A549 (cell line): ENCODE results near the gene AP3D1. TPM values are rescaled to one million over a fixed set of nuclear protein-coding genes. Genes with fewer than 3 reads are reported as not detected.
"Not testable (repeated sequence)": the region's sequence is repeated elsewhere in the genome, so short reads cannot be mapped to it uniquely, and the experiment has no call there.

Source experiments
- ATAC-seq, 2 experiments: fragments of 200-7000 bp in 1 of 2; fragments of >200 bp in 1 of 2; cut with Nextera tagmentation in 1 of 2; cut with Tn5 transposase in 1 of 2; 3 replicates each; pipeline versions ENCODE4 v1.8.0 to v1.9.1; 2018 to 2020; ENCODE audit warnings: mild to moderate bottlenecking in 1 of 2, moderate library complexity in 1 of 2
- CTCF ChIA-PET: fragments of 300-600 bp; sonication (Branson Sonifier 250); formaldehyde crosslinking; extraction: SDS; loops from one replicate; lab custom pipeline; 2021; ENCODE audit warnings: antibody characterized with exemption, inconsistent platforms; lab: Yijun Ruan, JAX
- POLR2A ChIA-PET: fragments of 350-600 bp; formaldehyde crosslinking; extraction: SDS; loops from one replicate; lab custom pipeline; 2021; ENCODE audit warnings: antibody characterized with exemption, inconsistent platforms; lab: Yijun Ruan, JAX
- DNase-seq, 2 experiments: peaks; one replicate each; pipeline versions ENCODE4 v3.0.0 to v3.0.0-alpha.2; 2011 to 2016; ENCODE audit warnings: low read depth in 1 of 2, low spot score in 1 of 2
- FAIRE-seq: peaks from 2 replicates; lab custom pipeline; 2011; peaks lifted over from hg19 to GRCh38; lab: Jason Lieb, UNC
- H3K27ac ChIP-seq, 2 experiments: fragments of >200 bp; sonication (Bioruptor Twin); formaldehyde crosslinking; 3 replicates each; pipeline ENCODE4 v1.5.1; 2016 to 2017
- H3K4me1 ChIP-seq: fragments of >200 bp; sonication (Bioruptor Twin); formaldehyde crosslinking; 3 replicates; pipeline ENCODE4 v1.6.1; 2016
- H3K4me2 ChIP-seq: fragments of >200 bp; sonication (Bioruptor Twin); formaldehyde crosslinking; 3 replicates; pipeline ENCODE4 v1.6.1; 2016
- H3K4me3 ChIP-seq: fragments of >200 bp; sonication (Bioruptor Twin); formaldehyde crosslinking; 3 replicates; pipeline ENCODE4 v1.5.1; 2016
- H3K9me3 ChIP-seq: fragments of >200 bp; sonication (Bioruptor Twin); formaldehyde crosslinking; 3 replicates; pipeline ENCODE4 v1.6.1; 2016
- CBX2 ChIP-seq: fragments of 200-600 bp; sonication (generic); IDR thresholded peaks from 2 replicates; pipeline ENCODE4 v1.6.1; 2016; ENCODE audit warnings: low read depth, mild to moderate bottlenecking, borderline replicate concordance
- CHD4 ChIP-seq: fragments of 200-600 bp; sonication (generic); IDR thresholded peaks from 2 replicates; pipeline ENCODE4 v1.6.1; 2016; ENCODE audit warnings: antibody characterized with exemption, mild to moderate bottlenecking, borderline replicate concordance
- ESRRA ChIP-seq: fragments of 150-350 bp; IDR thresholded peaks from 2 replicates; pipeline ENCODE4 v1.6.1; 2014; ENCODE audit warnings: mild to moderate bottlenecking, low read length, borderline replicate concordance
- HOXB13 ChIP-seq: fragments of 250-450 bp; sonication (Bioruptor Pico); IDR thresholded peaks from 2 replicates; pipeline ENCODE4 v1.5.0; 2020; ENCODE audit warnings: low read depth, mild to moderate bottlenecking, moderate library complexity
- KDM1A ChIP-seq: fragments of 200-600 bp; sonication (generic); IDR thresholded peaks from 2 replicates; pipeline ENCODE4 v1.6.1; 2016; ENCODE audit warnings: low read depth, mild to moderate bottlenecking
- KDM5A ChIP-seq: fragments of 200-600 bp; sonication (generic); IDR thresholded peaks from 2 replicates; pipeline ENCODE4 v1.6.1; 2016; ENCODE audit warnings: antibody characterized with exemption, mild to moderate bottlenecking
- NPAS2 ChIP-seq: fragments of 250-450 bp; sonication (Bioruptor Pico); IDR thresholded peaks from 2 replicates; pipeline ENCODE4 v1.8.0; 2022; ENCODE audit warnings: mild to moderate bottlenecking, moderate library complexity, borderline replicate concordance
- NR3C1 ChIP-seq: fragments of >200 bp; sonication (Bioruptor Twin); formaldehyde crosslinking; IDR thresholded peaks from 3 replicates; pipeline ENCODE4 v1.6.1; 2017
- PBX3 ChIP-seq: IDR thresholded peaks from 2 replicates; pipeline ENCODE4 v1.6.1; 2012
- POLR2AphosphoS2 ChIP-seq: conservative IDR thresholded peaks from 2 replicates; pipeline ENCODE4 v1.6.1; 2012; ENCODE audit warnings: low read length, improper control_type of control experiment, inconsistent platforms
- RCOR1 ChIP-seq: fragments of 150-350 bp; IDR thresholded peaks from 2 replicates; pipeline ENCODE4 v1.6.1; 2014; ENCODE audit warnings: antibody characterized with exemption, low read length, low read depth
- SMC3 ChIP-seq: fragments of >200 bp; sonication (Bioruptor Twin); formaldehyde crosslinking; IDR thresholded peaks from 3 replicates; pipeline ENCODE4 v1.6.1; 2018; ENCODE audit warnings: inconsistent platforms
- SREBF2 ChIP-seq: fragments of 450-650 bp; IDR thresholded peaks from 2 replicates; pipeline ENCODE4 v1.6.1; 2014; ENCODE audit warnings: mild to moderate bottlenecking, moderate library complexity
- ZNF302 ChIP-seq: fragments of 250-450 bp; sonication (Bioruptor Pico); IDR thresholded peaks from 2 replicates; pipeline ENCODE4 v1.9.0; 2021; ENCODE audit warnings: inconsistent platforms, mild to moderate bottlenecking, moderate library complexity
- WGBS: methylation state at CpG from one replicate; pipeline ENCODE4 v1.1.6; 2017; ENCODE audit errors: missing lambda C conversion rate; 5-methylcytosine and 5-hydroxymethylcytosine counted together
- polyA plus RNA-seq, 4 experiments: library from polyadenylated mRNA; depleted of rRNA in 3 of 4; stranded (reverse); fragments of >200 nt; fragmentation: RNase III in 1 of 4; extraction: RNeasy Plus Mini Kit Qiagen cat#74134 plus additional on column Dnase treatment in 1 of 4; gene quantifications; 2 replicates in 3 of 4; 3 replicates in 1 of 4; pipeline ENCODE4 v1.2.3, GENCODE V29; 2011 to 2017
- TF ChIP-seq, protein P1 (sequence below): IDR thresholded peaks from 2 replicates; pipeline ENCODE4 v1.6.1; 2012
- TF ChIP-seq, protein P2 (sequence below): fragments of >200 bp; sonication (Bioruptor Twin); formaldehyde crosslinking; IDR thresholded peaks from 3 replicates; pipeline ENCODE4 v1.6.1; 2016
- TF ChIP-seq, protein P3 (sequence below): fragments of 250-450 bp; sonication (Bioruptor Pico); IDR thresholded peaks from 2 replicates; pipeline ENCODE4 v1.5.0; 2020; ENCODE audit warnings: low read depth, mild to moderate bottlenecking, moderate library complexity

Gene AP3D1
- polyA plus RNA-seq, 2 of the 4 experiments (the other 2 are of a cell fraction) = 44.4 to 66.9 TPM

DNA sequence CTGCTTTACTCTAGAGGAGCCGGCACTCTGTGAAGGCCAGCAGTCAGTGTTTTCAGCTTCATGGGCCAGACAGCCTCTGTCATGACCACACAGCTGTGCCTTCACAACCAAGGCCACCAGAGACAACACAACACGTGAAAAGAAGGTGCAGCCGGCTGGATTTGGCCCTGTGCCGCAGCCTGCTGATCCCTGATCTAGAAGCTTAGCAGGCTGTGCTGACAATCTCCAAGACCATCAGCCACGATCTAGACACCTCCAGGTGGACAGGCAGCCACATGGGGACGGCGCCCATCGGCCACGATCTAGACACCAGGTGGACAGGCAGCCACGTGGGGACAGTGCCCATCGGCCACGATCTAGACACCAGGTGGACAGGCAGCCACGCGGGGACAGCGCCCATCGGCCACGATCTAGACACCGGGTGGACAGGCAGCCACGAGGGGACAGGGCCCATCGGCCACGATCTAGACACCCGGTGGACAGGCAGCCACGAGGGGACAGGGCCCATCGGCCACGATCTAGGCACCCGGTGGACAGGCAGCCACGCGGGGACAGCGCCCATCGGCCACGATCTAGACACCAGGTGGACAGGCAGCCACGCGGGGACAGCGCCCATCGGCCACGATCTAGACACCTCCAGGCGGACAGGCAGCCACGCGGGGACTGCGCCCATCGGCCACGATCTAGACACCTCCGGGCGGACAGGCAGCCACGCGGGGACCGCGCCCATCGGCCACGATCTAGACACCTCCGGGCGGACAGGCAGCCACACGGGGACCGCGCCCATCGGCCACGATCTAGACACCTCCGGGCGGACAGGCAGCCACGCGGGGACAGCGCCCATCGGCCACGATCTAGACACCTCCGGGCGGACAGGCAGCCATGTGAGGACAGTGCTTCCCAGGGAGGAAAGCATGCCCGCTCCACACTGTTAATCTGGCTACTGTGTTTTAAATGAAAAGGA lies 20.1 kb downstream of the AP3D1 start:
- H3K9me3 ChIP-seq, FAIRE-seq, H3K27ac ChIP-seq, ATAC-seq, POLR2A ChIA-PET, H3K4me2 ChIP-seq, H3K4me1 ChIP-seq, DNase-seq, H3K4me3 ChIP-seq: not testable (repeated sequence)
- CTCF ChIA-PET = interaction anchor here (1.4 kb wide), 1 partner anchor 201 kb away, joined by 3 read pairs; no protein-coding TSS in a partner anchor
- 100% methylated on average over 6 of the region's 67 CpGs for WGBS

DNA sequence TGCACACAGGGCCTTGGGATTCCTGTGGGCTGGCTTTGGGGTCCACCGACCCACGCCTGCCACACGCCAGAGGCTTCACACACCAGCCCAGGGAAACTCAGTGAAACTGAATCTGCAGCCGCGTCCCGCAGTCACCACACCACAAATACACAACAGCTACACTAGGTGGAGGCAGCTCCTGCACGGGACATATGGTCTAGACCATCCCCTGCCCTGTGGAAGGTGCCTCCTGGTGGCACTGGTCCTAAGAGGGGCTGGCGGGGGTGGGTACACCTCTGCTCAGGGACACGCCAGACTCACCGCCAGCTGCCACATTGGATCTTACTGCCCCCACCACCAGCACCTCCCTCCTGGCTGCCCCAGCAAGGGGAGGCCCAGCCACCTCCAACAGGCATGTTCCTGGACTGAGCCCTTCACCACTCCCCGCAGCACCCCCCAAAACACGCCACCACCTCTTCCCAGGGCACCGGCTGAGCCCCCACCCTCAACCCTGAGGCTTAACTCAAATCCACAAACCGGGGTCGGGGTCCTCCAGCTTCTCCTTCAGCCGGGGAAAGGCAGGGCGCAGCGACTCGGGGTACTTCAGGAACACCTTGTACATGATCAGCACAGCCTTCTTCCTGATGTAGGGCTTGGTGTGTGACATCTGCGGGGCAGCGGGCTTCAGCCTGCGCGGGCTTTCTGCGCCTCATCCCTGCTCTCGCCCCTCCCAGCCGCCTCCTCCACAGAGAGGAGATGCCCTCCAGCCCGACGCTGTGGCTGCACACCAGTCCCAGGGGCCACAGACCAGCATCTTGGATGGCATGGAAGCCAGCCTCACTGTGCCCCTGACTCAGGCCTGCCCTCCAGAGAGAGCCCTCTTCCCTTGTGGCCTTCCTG lies 21.2 kb downstream of the AP3D1 start:
- no peak for ATAC-seq
- CTCF ChIA-PET = interaction anchor here (1.0 to 1.4 kb wide), 2 partner anchors 17 to 200 kb away, joined by 3 read pairs; no protein-coding TSS in a partner anchor
- Histone ChIP-seq H3K4me2 (no peak overlapping the region), H3K27ac (no peak overlapping the region), H3K9me3 (no peaks in the 10 kb centered on the region), H3K4me1 (no peaks in the 10 kb centered on the region), H3K4me3 (no peak overlapping the region)
- 97% methylated on average over 7 of the region's 28 CpGs for WGBS
- DNase-seq = no peak
- POLR2A ChIA-PET = no interaction called here
- no peak for FAIRE-seq
- TF ChIP-seq KDM5A = no peak
- TF ChIP-seq HOXB13 (CRISPR knock-in tag) = no peak
- TF ChIP-seq PBX3 = no peak
- no peak for TF ChIP-seq SREBF2
- TF ChIP-seq CHD4 = no peak
- no peak for TF ChIP-seq RCOR1
- no peak for TF ChIP-seq ESRRA
- no peak for TF ChIP-seq SMC3
- TF ChIP-seq ZNF302 (CRISPR knock-in tag) = no peak
- TF ChIP-seq, protein P1, sequence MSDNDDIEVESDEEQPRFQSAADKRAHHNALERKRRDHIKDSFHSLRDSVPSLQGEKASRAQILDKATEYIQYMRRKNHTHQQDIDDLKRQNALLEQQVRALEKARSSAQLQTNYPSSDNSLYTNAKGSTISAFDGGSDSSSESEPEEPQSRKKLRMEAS = no peak
- no peak for TF ChIP-seq KDM1A
- no peak for TF ChIP-seq CBX2
- no peak for TF ChIP-seq NR3C1
- TF ChIP-seq POLR2AphosphoS2 = no peak
- TF ChIP-seq, protein P2, sequence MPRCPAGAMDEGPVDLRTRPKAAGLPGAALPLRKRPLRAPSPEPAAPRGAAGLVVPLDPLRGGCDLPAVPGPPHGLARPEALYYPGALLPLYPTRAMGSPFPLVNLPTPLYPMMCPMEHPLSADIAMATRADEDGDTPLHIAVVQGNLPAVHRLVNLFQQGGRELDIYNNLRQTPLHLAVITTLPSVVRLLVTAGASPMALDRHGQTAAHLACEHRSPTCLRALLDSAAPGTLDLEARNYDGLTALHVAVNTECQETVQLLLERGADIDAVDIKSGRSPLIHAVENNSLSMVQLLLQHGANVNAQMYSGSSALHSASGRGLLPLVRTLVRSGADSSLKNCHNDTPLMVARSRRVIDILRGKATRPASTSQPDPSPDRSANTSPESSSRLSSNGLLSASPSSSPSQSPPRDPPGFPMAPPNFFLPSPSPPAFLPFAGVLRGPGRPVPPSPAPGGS = no peak
- TF ChIP-seq, protein P3, sequence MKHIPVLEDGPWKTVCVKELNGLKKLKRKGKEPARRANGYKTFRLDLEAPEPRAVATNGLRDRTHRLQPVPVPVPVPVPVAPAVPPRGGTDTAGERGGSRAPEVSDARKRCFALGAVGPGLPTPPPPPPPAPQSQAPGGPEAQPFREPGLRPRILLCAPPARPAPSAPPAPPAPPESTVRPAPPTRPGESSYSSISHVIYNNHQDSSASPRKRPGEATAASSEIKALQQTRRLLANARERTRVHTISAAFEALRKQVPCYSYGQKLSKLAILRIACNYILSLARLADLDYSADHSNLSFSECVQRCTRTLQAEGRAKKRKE = no peak
- no peak for TF ChIP-seq NPAS2 (CRISPR knock-in tag)
